GM12878 (cell line): ENCODE measurements around the gene KIAA0408. TPM values are rescaled to one million over a fixed set of nuclear protein-coding genes. Genes with fewer than 3 reads are reported as not detected.

Source experiments
- ATAC-seq: fragments of 200-7000 bp; cut with Tn5 transposase; 3 replicates; pipeline ENCODE4 v1.9.1; 2020; ENCODE audit warnings: mild to moderate bottlenecking, moderate library complexity
- BruUV-seq: library from RNA; stranded (reverse); fragments of 400-500 nt; replicated peaks from 2 replicates; lab custom pipeline; 2021; lab: Mats Ljungman, UMichigan
- CTCF ChIA-PET: fragments of 300-600 bp; sonication (Branson Sonifier 250); formaldehyde crosslinking; extraction: SDS; loops from one replicate; lab custom pipeline; 2021; ENCODE audit warnings: inconsistent platforms; lab: Yijun Ruan, JAX
- POLR2A ChIA-PET: fragments of 350-600 bp; formaldehyde crosslinking; extraction: SDS; loops from one replicate; lab custom pipeline; 2021; ENCODE audit warnings: inconsistent platforms; lab: Charles Lee
- RAD21 ChIA-PET: fragments of 300-600 bp; sonication (Branson Sonifier 250); formaldehyde crosslinking; loops from one replicate; lab custom pipeline; 2023; ENCODE audit warnings: antibody characterized with exemption; ENCODE audit not compliant: unreplicated experiment; lab: Charles Lee
- SMC1A ChIA-PET: fragments of 300-600 bp; sonication (Branson Sonifier 250); formaldehyde crosslinking; loops from one replicate; lab custom pipeline; 2023; ENCODE audit not compliant: unreplicated experiment, uncharacterized antibody; lab: Charles Lee
- DNase-seq: peaks from one replicate; pipeline ENCODE4 v3.0.0-alpha.2; 2011; ENCODE audit warnings: low read depth, low spot score
- FAIRE-seq: peaks from 3 replicates; lab custom pipeline; 2011; peaks lifted over from hg19 to GRCh38; lab: Jason Lieb, UNC
- H2AFZ ChIP-seq: 2 replicates; pipeline ENCODE4 v1.6.0; 2011; ENCODE audit warnings: low read depth, low read length, control low read depth; ENCODE audit not compliant: control insufficient read depth
- H3K27ac ChIP-seq: 2 replicates; pipeline ENCODE4 v1.5.1; 2011; ENCODE audit warnings: control low read depth; ENCODE audit not compliant: control insufficient read depth, insufficient read depth
- H3K27me3 ChIP-seq, 2 experiments: replicated peaks in 1 of 2; 2 replicates each; pipeline versions ENCODE4 v1.6.0 to v1.6.1; 2011; ENCODE audit warnings: low read length in 1 of 2; ENCODE audit not compliant: control insufficient read depth in 2 of 2, insufficient read depth in 2 of 2
- H3K36me3 ChIP-seq, 2 experiments: 2 replicates each; pipeline ENCODE4 v1.5.1; 2011; ENCODE audit warnings: low read length in 1 of 2; ENCODE audit not compliant: control insufficient read depth in 2 of 2, insufficient read depth in 2 of 2
- H3K4me1 ChIP-seq: 2 replicates; pipeline ENCODE4 v1.6.1; 2011; ENCODE audit warnings: mild to moderate bottlenecking, low read length, moderate library complexity, mixed read lengths; ENCODE audit not compliant: control insufficient read depth, insufficient read depth
- H3K4me2 ChIP-seq: 2 replicates; pipeline ENCODE4 v1.6.0; 2011; ENCODE audit warnings: control low read depth; ENCODE audit not compliant: control insufficient read depth, insufficient read depth
- H3K4me3 ChIP-seq: fragments of 200-600 bp; sonication (generic); 2 replicates; pipeline ENCODE4 v1.5.1; 2016
- H3K79me2 ChIP-seq: 2 replicates; pipeline ENCODE4 v1.6.0; 2011; ENCODE audit warnings: low read length; ENCODE audit not compliant: control insufficient read depth, insufficient read depth
- H3K9ac ChIP-seq: 2 replicates; pipeline ENCODE4 v1.8.0; 2011; ENCODE audit warnings: low read length, control low read depth, mixed read lengths; ENCODE audit not compliant: control insufficient read depth, insufficient read depth
- H3K9me3 ChIP-seq: replicated peaks from 3 replicates; pipeline ENCODE4 v1.5.1; 2011; ENCODE audit warnings: mild to moderate bottlenecking, low read length; ENCODE audit not compliant: control insufficient read depth, insufficient read depth
- H4K20me1 ChIP-seq: 2 replicates; pipeline ENCODE4 v1.6.0; 2011; ENCODE audit not compliant: control insufficient read depth, insufficient read depth
- ASH2L ChIP-seq: fragments of 300-600, 200-600 bp; sonication (generic); IDR thresholded peaks from 2 replicates; pipeline ENCODE4 v1.6.1; 2017; ENCODE audit warnings: low read depth, mild to moderate bottlenecking, borderline replicate concordance
- PAX8 ChIP-seq: fragments of 450-650 bp; IDR thresholded peaks from 2 replicates; pipeline ENCODE4 v1.6.1; 2017; ENCODE audit warnings: mild to moderate bottlenecking, moderate library complexity
- POLR2A ChIP-seq: IDR thresholded peaks from 2 replicates; pipeline ENCODE4 v1.6.1; 2011; ENCODE audit warnings: low read depth, mild to moderate bottlenecking, low read length
- TARDBP ChIP-seq: IDR thresholded peaks from 2 replicates; pipeline ENCODE4 v1.6.1; 2016; ENCODE audit warnings: borderline replicate concordance
- WGBS: methylation state at CpG from one replicate; pipeline ENCODE4 v1.1.6; 2016; ENCODE audit warnings: low lambda C conversion rate; ENCODE audit not compliant: insufficient replicate concordance, insufficient coverage; ENCODE audit errors: missing lambda C conversion rate; 5-methylcytosine and 5-hydroxymethylcytosine counted together
- in situ Hi-C: fragments of 300-500 bp; cut with MboI; formaldehyde crosslinking; loops from 9 replicates; pipeline ENCODE4 v1.14.3; 2018; ENCODE audit warnings: mixed read lengths
- intact Hi-C: fragments of 100-400 bp; cut with micrococcal nuclease; formaldehyde crosslinking; loops from one replicate; pipeline ENCODE4 v1.14.2; 2022; ENCODE audit not compliant: unreplicated experiment
- polyA plus RNA-seq, 11 experiments: library from polyadenylated mRNA; depleted of rRNA in 4 of 11; unstranded in 6 of 11; stranded (reverse) in 5 of 11; fragments of >200 nt; fragmentation: Nextera tagmentation in 4 of 11; fragmentation: Illumina TruSeq in 1 of 11; extraction: Ambion mirVana in 4 of 11; extraction: Trizol in 1 of 11; gene quantifications; 1 replicate in 1 of 11; 2 replicates in 10 of 11; pipeline versions ENCODE4 v1.2.1 to v1.2.3, GENCODE V29; 2011 to 2016; ENCODE audit warnings: inconsistent platforms in 2 of 11, missing spikeins in 2 of 11, low read depth in 1 of 11
- total RNA-seq, 4 experiments: library from RNA; depleted of rRNA in 3 of 4; stranded (reverse); fragments of >200 nt in 3 of 4; fragmentation: Illumina TruSeq in 1 of 4; extraction: Trizol in 1 of 4; gene quantifications; 2 replicates each; pipeline versions ENCODE4 v1.2.1 to v1.2.3, GENCODE V29; 2013 to 2021
- TF ChIP-seq, protein P1 (sequence below): fragments of 450-650 bp; formaldehyde crosslinking; IDR thresholded peaks from 2 replicates; pipeline ENCODE4 v1.5.0; 2022; ENCODE audit warnings: mild to moderate bottlenecking, missing genetic modification characterization
- TF ChIP-seq, protein P2 (sequence below): IDR thresholded peaks from 2 replicates; pipeline ENCODE4 v1.6.1; 2011; ENCODE audit warnings: mild to moderate bottlenecking, low read depth, low read length, moderate library complexity; ENCODE audit not compliant: insufficient replicate concordance

KIAA0408 gene
- total and polyA plus RNA-seq, 10 of the 15 experiments (the other 5 are each of a cell fraction or from before 2014, with no cell fraction given), result 0.03 to 0.30 (median 0.06) TPM; not detected in 4

- no TSS peak for BruUV-seq
- Histone ChIP-seq H3K9me3 (no peaks in the 10 kb centered on the region; the same call in 2 of the 3 replicates), H3K4me3 (no peak overlapping the region), H3K27me3 (no peaks in the 10 kb centered on the region), H3K4me2 (no peak overlapping the region), H4K20me1 (no peaks in the 10 kb centered on the region), H3K27ac (no peak overlapping the region), H3K4me1 (no peaks in the 10 kb centered on the region), H3K36me3 (no peaks in the 10 kb centered on the region), H3K79me2 (no peaks in the 10 kb centered on the region), H3K9ac (no peak overlapping the region), H2AFZ (no peak overlapping the region)
- CTCF ChIA-PET, result no interaction called here
- ATAC-seq, result no peak
- in situ Hi-C loops, result no loop called here
- WGBS, result 81% methylated on average over 1 of the region's 1 CpG
- SMC1A ChIA-PET, result no interaction called here
- RAD21 ChIA-PET, result no interaction called here
- no peak for DNase-seq
- no peak for FAIRE-seq
- TF ChIP-seq TARDBP (no peak), PAX8 (no peak), POLR2A (no peak), ASH2L (no peak)
- TF ChIP-seq, protein P1, sequence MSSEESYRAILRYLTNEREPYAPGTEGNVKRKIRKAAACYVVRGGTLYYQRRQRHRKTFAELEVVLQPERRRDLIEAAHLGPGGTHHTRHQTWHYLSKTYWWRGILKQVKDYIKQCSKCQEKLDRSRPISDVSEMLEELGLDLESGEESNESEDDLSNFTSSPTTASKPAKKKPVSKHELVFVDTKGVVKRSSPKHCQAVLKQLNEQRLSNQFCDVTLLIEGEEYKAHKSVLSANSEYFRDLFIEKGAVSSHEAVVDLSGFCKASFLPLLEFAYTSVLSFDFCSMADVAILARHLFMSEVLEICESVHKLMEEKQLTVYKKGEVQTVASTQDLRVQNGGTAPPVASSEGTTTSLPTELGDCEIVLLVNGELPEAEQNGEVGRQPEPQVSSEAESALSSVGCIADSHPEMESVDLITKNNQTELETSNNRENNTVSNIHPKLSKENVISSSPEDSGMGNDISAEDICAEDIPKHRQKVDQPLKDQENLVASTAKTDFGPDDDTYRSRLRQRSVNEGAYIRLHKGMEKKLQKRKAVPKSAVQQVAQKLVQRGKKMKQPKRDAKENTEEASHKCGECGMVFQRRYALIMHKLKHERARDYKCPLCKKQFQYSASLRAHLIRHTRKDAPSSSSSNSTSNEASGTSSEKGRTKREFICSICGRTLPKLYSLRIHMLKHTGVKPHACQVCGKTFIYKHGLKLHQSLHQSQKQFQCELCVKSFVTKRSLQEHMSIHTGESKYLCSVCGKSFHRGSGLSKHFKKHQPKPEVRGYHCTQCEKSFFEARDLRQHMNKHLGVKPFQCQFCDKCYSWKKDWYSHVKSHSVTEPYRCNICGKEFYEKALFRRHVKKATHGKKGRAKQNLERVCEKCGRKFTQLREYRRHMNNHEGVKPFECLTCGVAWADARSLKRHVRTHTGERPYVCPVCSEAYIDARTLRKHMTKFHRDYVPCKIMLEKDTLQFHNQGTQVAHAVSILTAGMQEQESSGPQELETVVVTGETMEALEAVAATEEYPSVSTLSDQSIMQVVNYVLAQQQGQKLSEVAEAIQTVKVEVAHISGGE (CRISPR knock-in tag), result no peak
- TF ChIP-seq, protein P2, sequence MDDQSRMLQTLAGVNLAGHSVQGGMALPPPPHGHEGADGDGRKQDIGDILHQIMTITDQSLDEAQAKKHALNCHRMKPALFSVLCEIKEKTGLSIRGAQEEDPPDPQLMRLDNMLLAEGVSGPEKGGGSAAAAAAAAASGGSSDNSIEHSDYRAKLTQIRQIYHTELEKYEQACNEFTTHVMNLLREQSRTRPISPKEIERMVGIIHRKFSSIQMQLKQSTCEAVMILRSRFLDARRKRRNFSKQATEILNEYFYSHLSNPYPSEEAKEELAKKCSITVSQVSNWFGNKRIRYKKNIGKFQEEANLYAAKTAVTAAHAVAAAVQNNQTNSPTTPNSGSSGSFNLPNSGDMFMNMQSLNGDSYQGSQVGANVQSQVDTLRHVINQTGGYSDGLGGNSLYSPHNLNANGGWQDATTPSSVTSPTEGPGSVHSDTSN, result no peak
- POLR2A ChIA-PET, result no interaction called here
- intact Hi-C loops, result no loop called here
Observed at GRCh38 chr6:127477658-127478057, 18.5 kb upstream of the KIAA0408 start.
